Lower leg skin (tissue), 3 donors: ENCODE results near the gene PBX1.

Experiments used
- POLR2A ChIP-seq, 2 donors: fragments of 450-650 bp; IDR thresholded peaks; one replicate each; pipeline ENCODE4 v1.6.1; 2016 to 2017; ENCODE audit warnings: antibody characterized with exemption in 2 of 2, mild to moderate bottlenecking in 1 of 2, moderate library complexity in 1 of 2
- TF ChIP-seq, protein P1 (sequence below), 3 donors: fragments of 450-650 bp; IDR thresholded peaks; one replicate each; pipeline ENCODE4 v1.5.1; 2016; ENCODE audit warnings: antibody characterized with exemption in 3 of 3, mild to moderate bottlenecking in 3 of 3, moderate library complexity in 2 of 3

- TF ChIP-seq POLR2A (IDR thresholded peaks at IDR 0.05): no peak
- TF ChIP-seq, protein P1, sequence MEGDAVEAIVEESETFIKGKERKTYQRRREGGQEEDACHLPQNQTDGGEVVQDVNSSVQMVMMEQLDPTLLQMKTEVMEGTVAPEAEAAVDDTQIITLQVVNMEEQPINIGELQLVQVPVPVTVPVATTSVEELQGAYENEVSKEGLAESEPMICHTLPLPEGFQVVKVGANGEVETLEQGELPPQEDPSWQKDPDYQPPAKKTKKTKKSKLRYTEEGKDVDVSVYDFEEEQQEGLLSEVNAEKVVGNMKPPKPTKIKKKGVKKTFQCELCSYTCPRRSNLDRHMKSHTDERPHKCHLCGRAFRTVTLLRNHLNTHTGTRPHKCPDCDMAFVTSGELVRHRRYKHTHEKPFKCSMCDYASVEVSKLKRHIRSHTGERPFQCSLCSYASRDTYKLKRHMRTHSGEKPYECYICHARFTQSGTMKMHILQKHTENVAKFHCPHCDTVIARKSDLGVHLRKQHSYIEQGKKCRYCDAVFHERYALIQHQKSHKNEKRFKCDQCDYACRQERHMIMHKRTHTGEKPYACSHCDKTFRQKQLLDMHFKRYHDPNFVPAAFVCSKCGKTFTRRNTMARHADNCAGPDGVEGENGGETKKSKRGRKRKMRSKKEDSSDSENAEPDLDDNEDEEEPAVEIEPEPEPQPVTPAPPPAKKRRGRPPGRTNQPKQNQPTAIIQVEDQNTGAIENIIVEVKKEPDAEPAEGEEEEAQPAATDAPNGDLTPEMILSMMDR (IDR thresholded peaks at IDR 0.05): no peak
Observed at GRCh38 chr1:164589961-164590507, 31.1 kb downstream of the PBX1 start.
